Glutamatergic neuron (in vitro differentiated cells): ENCODE measurements around the gene TNNC2. TPM values are rescaled to one million over a fixed set of nuclear protein-coding genes. Genes with fewer than 3 reads are reported as not detected.

ENCODE experiments used
- DNase-seq: peaks from one replicate; pipeline ENCODE4 v3.0.0; 2022
- H3K27ac Mint-ChIP-seq: one replicate; pipeline ENCODE4 v1.8.0; 2020; ENCODE audit warnings: mild to moderate bottlenecking, mixed read lengths, inconsistent platforms; ENCODE audit not compliant: unreplicated experiment
- H3K27me3 Mint-ChIP-seq: one replicate; pipeline ENCODE4 v1.8.0; 2020; ENCODE audit warnings: mild to moderate bottlenecking, moderate library complexity, mixed read lengths, inconsistent platforms; ENCODE audit not compliant: unreplicated experiment
- H3K36me3 Mint-ChIP-seq: one replicate; pipeline ENCODE4 v1.8.0; 2020; ENCODE audit warnings: mild to moderate bottlenecking, mixed read lengths, inconsistent platforms; ENCODE audit not compliant: unreplicated experiment
- H3K4me1 Mint-ChIP-seq: one replicate; pipeline ENCODE4 v1.8.0; 2020; ENCODE audit warnings: mild to moderate bottlenecking, low read depth, mixed read lengths, inconsistent platforms; ENCODE audit not compliant: unreplicated experiment
- H3K4me3 Mint-ChIP-seq: one replicate; pipeline ENCODE4 v1.8.0; 2020; ENCODE audit warnings: mild to moderate bottlenecking, mixed read lengths, inconsistent platforms; ENCODE audit not compliant: unreplicated experiment
- H3K9me3 Mint-ChIP-seq: one replicate; pipeline ENCODE4 v1.8.0; 2020; ENCODE audit warnings: mild to moderate bottlenecking, moderate library complexity, mixed read lengths, inconsistent platforms; ENCODE audit not compliant: unreplicated experiment
- total RNA-seq: library from RNA; stranded (reverse); fragmentation: NEBNext Ultra II Directional; extraction: Animal tissue kit (Norgen Biotek cat#: 25700); gene quantifications from one replicate; pipeline ENCODE4 v1.2.1, GENCODE V29; 2021; ENCODE audit not compliant: unreplicated experiment
- TF ChIP-seq, protein P1 (sequence below): fragments of 200-600 bp; sonication (generic); IDR thresholded peaks from one replicate; pipeline ENCODE4 v1.5.0; 2021; ENCODE audit not compliant: partially characterized antibody, unreplicated experiment

The TNNC2 gene
- total RNA-seq, 1 donor from 2014 or later, result 0.64 TPM

- no peak overlapping the region for H3K4me3 Mint-ChIP-seq
- TF ChIP-seq, protein P1, sequence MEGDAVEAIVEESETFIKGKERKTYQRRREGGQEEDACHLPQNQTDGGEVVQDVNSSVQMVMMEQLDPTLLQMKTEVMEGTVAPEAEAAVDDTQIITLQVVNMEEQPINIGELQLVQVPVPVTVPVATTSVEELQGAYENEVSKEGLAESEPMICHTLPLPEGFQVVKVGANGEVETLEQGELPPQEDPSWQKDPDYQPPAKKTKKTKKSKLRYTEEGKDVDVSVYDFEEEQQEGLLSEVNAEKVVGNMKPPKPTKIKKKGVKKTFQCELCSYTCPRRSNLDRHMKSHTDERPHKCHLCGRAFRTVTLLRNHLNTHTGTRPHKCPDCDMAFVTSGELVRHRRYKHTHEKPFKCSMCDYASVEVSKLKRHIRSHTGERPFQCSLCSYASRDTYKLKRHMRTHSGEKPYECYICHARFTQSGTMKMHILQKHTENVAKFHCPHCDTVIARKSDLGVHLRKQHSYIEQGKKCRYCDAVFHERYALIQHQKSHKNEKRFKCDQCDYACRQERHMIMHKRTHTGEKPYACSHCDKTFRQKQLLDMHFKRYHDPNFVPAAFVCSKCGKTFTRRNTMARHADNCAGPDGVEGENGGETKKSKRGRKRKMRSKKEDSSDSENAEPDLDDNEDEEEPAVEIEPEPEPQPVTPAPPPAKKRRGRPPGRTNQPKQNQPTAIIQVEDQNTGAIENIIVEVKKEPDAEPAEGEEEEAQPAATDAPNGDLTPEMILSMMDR, result no peak
- H3K9me3 Mint-ChIP-seq, result peaks cover 4% of the 10 kb centered on the region
- no peak overlapping the region for H3K27ac Mint-ChIP-seq
- DNase-seq, result no peak
- H3K27me3 Mint-ChIP-seq, result peaks cover 5% of the 10 kb centered on the region
- peaks cover 4% of the 10 kb centered on the region for H3K4me1 Mint-ChIP-seq
- H3K36me3 Mint-ChIP-seq, result no peaks in the 10 kb centered on the region
These were observed 34.3 kb upstream of the TNNC2 start for GRCh38 chr20:45861221-45862075.

DNA sequence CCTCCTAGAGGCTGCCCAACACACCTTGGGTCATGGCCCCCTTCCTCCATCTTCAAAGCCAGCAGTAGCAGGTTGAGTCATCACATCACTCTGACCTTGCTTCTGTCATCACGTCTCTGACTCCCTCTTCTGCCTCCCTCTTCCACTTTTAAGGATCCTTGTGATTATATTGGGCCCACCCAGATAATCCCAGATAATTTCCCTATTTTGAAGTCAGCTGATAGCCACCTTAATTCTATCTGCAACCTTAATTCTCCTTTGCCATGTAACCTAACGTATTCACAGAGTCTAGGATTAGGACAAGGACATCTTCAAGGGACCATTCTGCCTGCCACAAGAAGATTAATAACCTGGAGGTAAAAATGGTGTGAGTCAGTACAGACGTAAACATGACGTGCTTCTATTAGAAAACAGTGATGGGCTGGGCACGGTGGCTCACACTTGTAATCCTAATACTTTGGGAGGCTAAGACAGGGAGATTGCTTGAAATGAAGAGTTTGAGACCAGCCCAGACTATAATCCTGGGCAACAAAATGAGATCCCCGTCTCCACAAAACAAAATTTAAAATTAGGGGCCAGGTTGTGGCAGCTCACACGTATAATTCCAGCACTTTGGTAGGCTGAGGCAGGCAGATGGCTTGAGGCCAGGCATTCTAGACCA is 33.6 kb upstream of the TNNC2 start:
- H3K9me3 Mint-ChIP-seq, result peaks cover 4% of the 10 kb centered on the region

GRCh38 chr20:45859916-45860315 is 32.8 kb upstream of the TNNC2 start:
- H3K9me3 Mint-ChIP-seq, result peaks cover 4% of the 10 kb centered on the region
- H3K4me3 Mint-ChIP-seq, result no peak overlapping the region
- DNase-seq, result no peak
- H3K4me1 Mint-ChIP-seq, result peaks cover 4% of the 10 kb centered on the region
- H3K27ac Mint-ChIP-seq, result no peak overlapping the region
- TF ChIP-seq, protein P1, result no peak
- no peaks in the 10 kb centered on the region for H3K36me3 Mint-ChIP-seq
- H3K27me3 Mint-ChIP-seq, result peaks cover 5% of the 10 kb centered on the region

More for the DNA sequence above, 33.6 kb upstream of the TNNC2 start:
- Mint-ChIP-seq H3K4me1 (peaks cover 4% of the 10 kb centered on the region), H3K4me3 (no peak overlapping the region), H3K36me3 (no peaks in the 10 kb centered on the region), H3K27me3 (peaks cover 5% of the 10 kb centered on the region), H3K27ac (no peak overlapping the region)
- DNase-seq, result no peak
- TF ChIP-seq, protein P1, result no peak

- Mint-ChIP-seq H3K4me1 (peaks cover 6% of the 10 kb centered on the region), H3K36me3 (no peaks in the 10 kb centered on the region), H3K27me3 (peaks cover 5% of the 10 kb centered on the region), H3K27ac (peak overlapping the region; percentile 95), H3K9me3 (peaks cover 4% of the 10 kb centered on the region), H3K4me3 (peak overlapping the region; percentile 95)
- peak; percentile 49 for DNase-seq
- TF ChIP-seq, protein P1, result no peak
These were observed 30.7 kb upstream of the TNNC2 start for GRCh38 chr20:45857882-45858216.
